Measurements from ENCODE around the gene ATG2A. TPM values are rescaled to one million over a fixed set of nuclear protein-coding genes. Genes with fewer than 3 reads are reported as not detected.
A peak's percentile ranks its signal among the peaks of the same experiment; 100 is the strongest.

Gene ATG2A
- total and polyA plus RNA-seq, 10 of the 15 experiments (the other 5 are each of a cell fraction or from before 2014, with no cell fraction given): 0.08 to 19.0 (median 4.6) TPM

- Histone ChIP-seq H4K20me1 (ENCODE audit: control insufficient read depth, insufficient read depth) (no peaks in the 10 kb centered on the region), H3K9me3 (replicated peaks; ENCODE audit: control insufficient read depth, insufficient read depth, low read length) (no peaks in the 10 kb centered on the region), H3K27me3 (replicated peaks in 1 of 2; ENCODE audit: control insufficient read depth in 2 of 2, insufficient read depth in 2 of 2, low read length in 1 of 2) (no peaks in the 10 kb centered on the region), H3K4me3 (peak overlapping the region; percentile 21; the same call in 1 of the 2 replicates), H3K9ac (ENCODE audit: control insufficient read depth, insufficient read depth, low read length) (peak overlapping the region; percentile 47), H2AFZ (ENCODE audit: control insufficient read depth, low read depth, low read length) (no peak overlapping the region), H3K36me3 (ENCODE audit: control insufficient read depth in 2 of 2, insufficient read depth in 2 of 2, low read length in 1 of 2) (peaks cover 20 to 49% of the 10 kb centered on the region in 2 experiments), H3K27ac (ENCODE audit: control insufficient read depth, insufficient read depth) (peak overlapping the region; percentile 97), H3K79me2 (ENCODE audit: control insufficient read depth, insufficient read depth, low read length) (peaks cover 36% of the 10 kb centered on the region), H3K4me1 (ENCODE audit: control insufficient read depth, insufficient read depth, low read length) (peaks cover 96% of the 10 kb centered on the region), H3K4me2 (ENCODE audit: control insufficient read depth, insufficient read depth) (peak overlapping the region; percentile 40)
- TF ChIP-seq CREB1 (IDR thresholded peaks at IDR 0.05; ENCODE audit: low read depth): no peak
- TF ChIP-seq TCF3 (IDR thresholded peaks at IDR 0.05; ENCODE audit: borderline replicate concordance, insufficient read depth, low read depth, low read length): 0 out of 2 replicates have a peak, but pooled peaks have one; percentile 20
- TF ChIP-seq POLR2AphosphoS5 (IDR thresholded peaks at IDR 0.05; ENCODE audit: low read length): peak; percentile 27; the same call in 1 of the 2 replicates
- no peak for TF ChIP-seq ZNF207 (IDR thresholded peaks at IDR 0.05; ENCODE audit: borderline replicate concordance)
- 0 out of 2 replicates have a peak, but pooled peaks have one; percentile 19 for TF ChIP-seq TCF12 (IDR thresholded peaks at IDR 0.05; ENCODE audit: low read depth, low read length)
- TF ChIP-seq HDGF (IDR thresholded peaks at IDR 0.05): peak; percentile 13; the same call in 1 of the 2 replicates
- 0 out of 2 replicates have a peak, but pooled peaks have one; percentile 15 for TF ChIP-seq PAX5 (IDR thresholded peaks at IDR 0.05; ENCODE audit: borderline replicate concordance, low read depth, low read length)
- TF ChIP-seq ZNF687 (IDR thresholded peaks at IDR 0.05): peak; percentile 51; the same call in 1 of the 2 replicates
- in situ Hi-C loops (cut with MboI) (no loop called here), intact Hi-C loops (cut with micrococcal nuclease; ENCODE audit: unreplicated experiment) (no loop called here)
- BruUV-seq (replicated peaks): no TSS peak
- ChIA-PET CTCF (interaction anchor here (0.7 to 28.8 kb wide), 3 partner anchors 10 to 68 kb away, joined by 3 to 1208 read pairs (median 374); partner anchors contain the start of gene EHD1), POLR2A (interaction anchor here (1.1 to 24.3 kb wide), 7 partner anchors 10 to 409 kb away, joined by 3 to 620 read pairs (median 4); partner anchors contain the start of genes EHD1 and SF1), RAD21 (ENCODE audit: unreplicated experiment) (interaction anchor here (1.1 to 12.9 kb wide), 5 partner anchors 11 to 46 kb away, joined by 3 to 316 read pairs (median 6); partner anchors contain the start of gene EHD1), SMC1A (ENCODE audit: uncharacterized antibody, unreplicated experiment) (interaction anchor here (1.0 to 12.7 kb wide), 5 partner anchors 10 to 40 kb away, joined by 3 to 306 read pairs (median 6); partner anchors contain the start of gene EHD1)
- FAIRE-seq: no peak
- WGBS (ENCODE audit: insufficient coverage, insufficient replicate concordance, low lambda C conversion rate, missing lambda C conversion rate): 31% methylated on average over 27 of the region's 27 CpGs
- no peak for ATAC-seq
- no peak for DNase-seq (ENCODE audit: low read depth, low spot score)
Measured at GRCh38 chr11:64853709-64854108, 63.3 kb downstream of the ATG2A start.
